Left renal pelvis (tissue), 4 donors: Measurements from ENCODE around the gene LUC7L. TPM values are rescaled to one million over a fixed set of nuclear protein-coding genes. Genes with fewer than 3 reads are reported as not detected.

Experiments used
- DNase-seq, 4 donors: peaks; one replicate each; pipeline ENCODE4 v3.0.0-alpha.2; 2013; ENCODE audit warnings: low read depth in 4 of 4, low spot score in 3 of 4
- polyA plus RNA-seq, 4 donors: library from polyadenylated mRNA; unstranded; fragments of 120-200 nt; gene quantifications; one replicate each; pipeline ENCODE4 v1.2.1, GENCODE V29; 2013; ENCODE audit not compliant: insufficient read length in 4 of 4

LUC7L gene
- polyA plus RNA-seq, 4 donors: 96.7 to 167 (median 125) TPM

DNA sequence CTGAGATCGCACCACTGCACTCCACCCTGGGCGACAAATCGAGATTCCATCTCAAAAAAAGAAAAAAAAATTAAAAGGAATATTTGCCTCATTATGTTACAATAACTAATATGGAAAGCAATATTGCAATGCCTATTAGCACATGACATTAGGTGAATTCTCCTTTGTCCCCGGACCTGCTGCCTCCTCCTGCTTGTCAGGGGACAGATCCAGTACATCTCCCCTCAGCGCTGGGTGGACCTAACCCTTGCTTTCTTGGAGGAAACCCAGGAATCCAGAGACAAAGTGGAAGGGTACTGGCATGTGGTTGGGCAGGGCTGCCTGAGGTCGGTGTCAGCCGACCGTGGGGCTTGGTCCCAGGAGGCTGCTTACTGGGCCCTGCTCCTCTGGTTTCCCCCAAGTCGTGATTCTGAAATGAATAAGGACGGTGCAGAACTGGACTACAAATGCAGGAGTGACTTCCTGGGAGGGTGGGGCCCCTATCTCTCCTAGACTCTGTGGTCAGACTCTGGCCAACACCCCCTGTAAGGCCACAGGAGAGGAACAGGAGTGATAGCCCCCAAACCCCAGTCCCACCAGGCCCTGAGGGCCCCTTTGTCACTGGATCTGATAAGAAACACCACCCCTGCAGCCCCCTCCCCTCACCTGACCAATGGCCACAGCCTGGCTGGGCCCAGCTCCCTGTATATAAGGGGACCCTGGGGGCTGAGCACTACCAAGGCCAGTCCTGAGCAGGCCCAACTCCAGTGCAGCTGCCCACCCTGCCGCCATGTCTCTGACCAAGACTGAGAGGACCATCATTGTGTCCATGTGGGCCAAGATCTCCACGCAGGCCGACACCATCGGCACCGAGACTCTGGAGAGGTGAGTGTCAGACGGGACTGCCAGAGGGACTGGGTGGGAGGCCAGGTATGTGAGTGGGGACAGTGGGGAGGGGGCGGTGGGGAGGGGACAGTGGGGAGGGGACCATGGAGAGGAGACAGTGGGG is 76.8 kb downstream of the LUC7L start, which contains the start of gene HBZ:
HBZ (plus strand) TSS at position 504 of the 988 bp plus-strand sequence; CDS start at position 770, 266 bp downstream.
- DNase-seq: no peak

DNA sequence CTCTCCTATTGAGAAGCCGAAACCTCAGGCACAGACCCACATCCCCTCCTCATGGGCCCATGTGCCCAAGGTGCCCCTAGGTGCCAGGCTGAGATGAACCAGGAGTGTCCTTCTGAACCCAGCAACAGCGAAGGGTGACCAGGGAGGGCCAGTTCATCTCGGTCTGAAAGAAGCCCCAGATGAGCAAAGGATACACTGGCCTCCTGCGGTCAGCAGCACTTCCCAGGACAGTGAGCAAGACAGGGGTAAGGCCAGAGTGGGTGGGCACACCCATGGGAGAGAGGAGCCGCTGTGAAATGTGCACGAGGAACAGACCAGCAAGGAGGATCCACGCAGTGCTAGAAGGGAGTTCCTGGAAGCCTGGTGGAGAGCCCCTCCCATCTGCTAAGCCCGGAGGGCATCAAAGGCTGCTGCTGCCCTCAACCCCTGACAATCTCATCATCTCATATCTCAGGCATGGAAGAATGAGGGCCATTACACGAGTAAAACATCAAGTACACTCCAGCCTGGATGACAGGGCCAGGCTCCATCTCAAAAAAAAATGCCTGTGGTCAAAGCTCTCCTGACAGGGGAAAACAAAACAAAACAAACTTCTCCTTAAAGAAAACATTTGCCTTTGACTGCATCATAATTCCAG is 80.1 kb downstream of the LUC7L start:
- no peak for DNase-seq

DNA sequence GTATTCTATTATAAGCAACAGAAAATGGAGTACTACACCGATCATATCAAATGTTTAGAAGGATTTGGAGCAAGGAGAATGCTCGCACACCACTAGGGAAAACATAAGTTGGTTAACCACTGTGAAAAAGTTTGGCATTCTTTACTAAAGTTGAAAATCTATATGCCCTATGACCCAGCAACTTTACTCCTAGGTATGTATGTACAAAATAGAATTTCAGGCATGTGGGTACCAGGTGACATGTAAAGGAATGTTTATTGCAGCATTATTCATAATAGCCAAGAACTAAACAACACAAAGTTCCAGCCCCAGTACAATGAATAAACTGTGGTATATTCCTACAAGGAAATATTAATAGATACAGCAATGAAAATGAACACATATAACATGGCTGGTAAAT is 82.6 kb downstream of the LUC7L start:
- DNase-seq: no peak

DNA sequence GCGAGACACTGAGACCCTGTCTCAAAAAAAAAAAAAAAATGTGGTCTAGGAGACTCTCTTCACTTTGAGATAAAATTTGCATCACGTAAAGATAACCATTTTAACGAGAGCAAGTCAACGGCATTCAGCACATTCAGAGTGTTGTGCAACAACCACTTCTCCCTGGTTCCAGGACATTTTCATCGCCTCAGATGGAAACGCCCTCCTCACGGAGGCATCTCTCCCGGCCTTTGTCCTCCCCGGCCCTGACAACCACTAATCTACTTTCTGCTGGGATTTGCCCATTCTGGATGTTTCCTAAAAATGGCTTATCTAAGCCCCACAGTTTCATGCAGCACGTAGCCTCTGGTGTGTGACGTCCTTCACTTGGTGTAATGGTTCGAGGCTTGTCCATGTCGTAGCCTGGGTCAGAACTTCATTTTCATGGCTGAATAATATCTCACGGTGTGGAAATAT is 84.4 kb downstream of the LUC7L start:
- no peak for DNase-seq

DNA sequence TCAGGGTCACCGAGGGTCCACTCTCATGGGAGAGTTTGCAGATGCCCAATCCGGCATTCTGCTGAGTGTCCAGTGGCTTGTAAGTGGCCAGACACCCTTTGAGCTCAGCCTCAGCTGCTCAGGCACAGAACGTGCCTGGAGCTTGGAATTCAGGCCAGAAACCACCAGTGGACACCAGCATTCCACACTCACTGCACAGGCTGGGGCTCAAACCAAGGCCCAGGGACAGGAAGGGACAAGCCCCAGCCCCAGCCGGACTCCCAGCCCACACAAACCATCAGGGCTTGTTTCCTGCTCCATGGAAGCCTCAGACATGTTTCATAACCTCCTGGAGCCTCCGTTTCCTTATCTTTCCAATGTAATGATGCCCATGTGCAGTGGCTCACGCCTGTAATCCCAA is 85.8 kb downstream of the LUC7L start:
- DNase-seq: no peak

DNA sequence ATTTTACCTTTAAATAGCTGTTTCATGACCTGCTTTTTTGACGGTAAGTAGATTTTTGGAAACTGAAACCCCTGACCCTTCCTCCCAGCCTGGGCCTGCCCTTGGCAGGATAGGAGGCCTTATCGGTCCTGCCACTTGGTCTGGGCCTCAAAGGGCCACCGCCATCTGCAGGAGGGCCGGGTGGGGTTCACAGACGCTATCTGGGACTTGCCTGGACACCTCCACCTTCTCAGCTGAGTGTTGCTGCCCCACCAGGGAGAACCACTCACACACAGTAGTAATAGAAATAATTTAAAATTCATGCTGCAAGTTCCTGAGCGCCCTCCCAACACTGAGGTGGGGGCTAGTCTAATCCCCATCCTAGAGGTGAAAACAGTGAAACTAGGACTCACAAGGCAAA is 86.2 kb downstream of the LUC7L start:
- no peak for DNase-seq

DNA sequence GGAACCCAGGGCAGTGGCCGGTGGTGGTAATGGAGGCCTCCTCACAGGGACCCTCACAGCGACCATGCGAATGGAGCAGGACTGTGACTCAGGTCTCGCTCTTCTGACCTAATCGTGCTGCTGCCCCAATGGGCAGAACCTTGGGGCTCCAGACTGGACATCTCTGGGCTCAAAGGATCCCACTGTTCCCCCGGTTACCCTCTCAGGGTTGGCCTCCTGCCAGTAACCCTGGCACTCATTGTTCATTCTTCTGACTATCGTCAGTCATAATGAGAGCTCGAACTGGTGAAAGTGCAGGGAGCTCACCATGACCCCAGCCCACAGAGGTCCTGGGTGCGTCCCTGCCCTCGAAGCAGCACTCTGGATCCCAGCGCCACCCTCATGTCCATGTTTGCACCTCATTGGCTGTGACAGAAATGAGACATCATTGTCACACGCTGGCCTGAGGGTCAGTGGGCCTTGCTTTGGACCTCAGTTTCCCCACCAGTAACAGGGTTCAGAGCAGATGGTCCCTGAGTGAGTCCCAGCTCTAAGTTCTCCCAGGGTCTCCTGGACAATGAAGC is 86.8 kb downstream of the LUC7L start:
- no peak for DNase-seq

DNA sequence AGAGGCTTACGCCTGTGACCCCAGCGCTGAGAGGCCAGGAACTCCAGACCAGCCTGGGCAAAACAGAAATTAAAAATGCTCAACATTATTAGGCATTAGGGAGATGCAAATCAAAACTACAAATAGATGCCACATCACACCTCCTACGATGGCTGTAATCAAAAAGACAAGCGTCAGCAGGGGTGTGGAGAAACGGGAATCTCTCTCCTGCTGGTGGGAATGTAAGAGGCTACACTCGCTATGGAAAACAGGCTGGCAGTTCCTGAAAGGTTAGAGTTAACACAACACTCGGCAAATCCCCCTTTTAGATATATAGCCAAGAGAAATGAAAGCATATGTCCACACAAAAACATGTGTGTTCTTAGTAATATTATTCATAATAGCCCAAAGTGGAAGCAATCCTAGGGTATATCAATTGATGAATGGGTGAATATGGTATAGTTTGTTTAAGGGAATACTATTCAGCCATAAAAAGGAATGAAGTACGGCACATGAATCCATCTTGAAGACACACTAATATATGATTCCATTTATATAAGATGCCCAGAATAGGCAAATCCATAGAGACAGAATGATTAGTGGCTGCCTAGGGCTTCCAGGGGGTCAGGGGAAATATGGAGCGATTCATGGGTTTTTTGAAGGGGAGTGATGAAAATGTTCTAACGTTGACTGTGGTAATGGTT is 88.9 kb downstream of the LUC7L start:
- DNase-seq: no peak

Other genes with a start within 250 kb of the LUC7L start
- 10 to 100 TPM; 10.3 to 13.0 (median 12.1) TPM for gene POLR3K, start 175.8 kb downstream of the LUC7L start, polyA plus RNA-seq
- gene SNRNP25, start 175.6 kb downstream of the LUC7L start, polyA plus RNA-seq: 10 to 100 TPM; 34.3 to 46.9 (median 42.6) TPM
- 10 to 100 TPM; 24.9 to 42.0 (median 28.8) TPM for gene RHBDF1, start 156.8 kb downstream of the LUC7L start, polyA plus RNA-seq
- 10 to 100 TPM; 19.2 to 29.9 (median 20.8) TPM for gene MPG, start 151.2 kb downstream of the LUC7L start, polyA plus RNA-seq
- 10 to 100 TPM; 28.3 to 36.3 (median 30.8) TPM for gene NPRL3, start 90.8 kb downstream of the LUC7L start, polyA plus RNA-seq
- gene HBZ, start 76.8 kb downstream of the LUC7L start, polyA plus RNA-seq: 1 to 10 TPM in 3 of 4 donors, under 1 TPM in 1; 0.74 to 9.7 (median 3.0) TPM
- gene HBM, start 63.5 kb downstream of the LUC7L start, polyA plus RNA-seq: 10 to 100 TPM in 1 of 4 donors, 1 to 10 TPM in 3; 1.5 to 29.2 (median 3.6) TPM
- gene HBA2, start 56.6 kb downstream of the LUC7L start, polyA plus RNA-seq: over 10,000 TPM in 1 of 4 donors, 1,000 to 10,000 TPM in 1, 100 to 1,000 TPM in 2; 628 to 18,307 (median 1,105) TPM
- over 10,000 TPM in 1 of 4 donors, 100 to 1,000 TPM in 3; 453 to 13,427 (median 759) TPM for gene HBA1, start 52.8 kb downstream of the LUC7L start, polyA plus RNA-seq
- 1 to 10 TPM in 2 of 4 donors, under 1 TPM in 1, not detected in 1; 0.85 to 4.5 (median 1.1) TPM for gene HBQ1, start 49.0 kb downstream of the LUC7L start, polyA plus RNA-seq
- gene FAM234A, start 5.4 kb upstream of the LUC7L start, polyA plus RNA-seq: 10 to 100 TPM; 42.8 to 87.7 (median 73.3) TPM
- gene RGS11, start 46.5 kb upstream of the LUC7L start, polyA plus RNA-seq: 1 to 10 TPM in 3 of 4 donors, under 1 TPM in 1; 0.76 to 3.7 (median 2.4) TPM
- 1 to 10 TPM; 1.2 to 4.6 (median 2.8) TPM for gene ARHGDIG, start 51.1 kb upstream of the LUC7L start, polyA plus RNA-seq
- gene PDIA2, start 53.7 kb upstream of the LUC7L start, polyA plus RNA-seq: 1 to 10 TPM in 2 of 4 donors, under 1 TPM in 2; 0.32 to 1.8 (median 0.84) TPM
- gene AXIN1, start 123.3 kb upstream of the LUC7L start, polyA plus RNA-seq: 10 to 100 TPM; 14.9 to 22.8 (median 15.8) TPM
- gene MRPL28, start 141.1 kb upstream of the LUC7L start, polyA plus RNA-seq: 10 to 100 TPM; 36.9 to 82.5 (median 65.4) TPM
- gene PGAP6, start 152.5 kb upstream of the LUC7L start, polyA plus RNA-seq: 10 to 100 TPM; 21.6 to 64.8 (median 56.5) TPM
- 100 to 1,000 TPM in 3 of 4 donors, 10 to 100 TPM in 1; 97.7 to 141 (median 104) TPM for gene NME4, start 167.8 kb upstream of the LUC7L start, polyA plus RNA-seq
- 10 to 100 TPM; 17.3 to 31.8 (median 22.7) TPM for gene DECR2, start 172.4 kb upstream of the LUC7L start, polyA plus RNA-seq
- 100 to 1,000 TPM in 1 of 4 donors, 10 to 100 TPM in 3; 44.2 to 144 (median 76.4) TPM for gene RAB11FIP3, start 196.2 kb upstream of the LUC7L start, polyA plus RNA-seq